GM18867 (cell line): ENCODE results near the gene TFAP2A.
A peak's percentile ranks its signal among the peaks of the same experiment; 100 is the strongest.

ENCODE experiments used
- ATAC-seq: cut with Tn5 transposase; IDR thresholded peaks from one replicate; pipeline ENCODE4 v1.9.1; 2021; ENCODE audit warnings: mild to moderate bottlenecking, moderate library complexity; ENCODE audit not compliant: unreplicated experiment

The TFAP2A gene

DNA sequence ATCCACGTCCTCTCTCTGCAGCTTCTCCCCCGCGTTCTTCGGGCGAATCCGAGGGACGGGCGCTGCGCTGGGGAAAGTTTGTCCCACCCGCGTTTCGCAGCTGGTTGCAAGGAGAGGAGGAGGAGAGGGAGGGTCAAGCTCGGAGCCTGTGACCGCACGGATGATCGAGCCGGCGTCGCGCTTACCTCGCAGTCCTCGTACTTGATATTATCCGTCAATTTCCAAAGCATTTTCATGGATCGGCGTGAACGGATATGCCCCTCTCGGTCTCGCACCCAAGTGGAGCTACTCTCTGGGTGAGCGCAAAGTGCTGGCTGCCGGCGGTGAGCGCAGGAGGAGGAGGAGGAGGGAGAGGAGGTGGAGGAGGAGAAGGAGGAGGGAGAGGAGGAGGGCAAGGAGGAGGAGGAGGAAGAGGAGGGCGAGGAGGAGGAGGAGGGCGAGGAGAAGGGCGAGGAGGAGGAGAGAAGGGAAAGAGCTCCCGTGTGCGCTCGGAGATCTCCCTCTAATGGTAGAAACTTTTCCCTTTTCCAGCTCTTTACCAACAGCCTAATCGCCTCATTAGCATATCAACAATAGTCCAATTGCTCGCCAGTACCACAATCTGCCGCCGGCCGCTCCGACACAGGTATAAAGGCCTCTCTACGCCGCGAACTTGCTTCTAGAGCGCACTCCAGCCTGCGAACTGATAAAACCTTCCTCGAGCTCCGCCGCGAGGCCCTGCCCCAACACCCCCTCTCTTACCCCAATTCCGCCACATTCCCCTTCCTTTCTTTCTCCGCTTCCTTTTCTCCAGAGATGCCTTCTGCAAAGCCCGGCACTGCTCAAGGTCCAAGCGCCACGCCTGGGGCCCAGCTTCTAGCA, at the start of gene TFAP2A:
Gene TFAP2A, minus strand, starts transcription at position 319 of the 861 bp plus-strand sequence. Its CDS starts 83 bp downstream, at position 236.
- ATAC-seq: no peak

DNA sequence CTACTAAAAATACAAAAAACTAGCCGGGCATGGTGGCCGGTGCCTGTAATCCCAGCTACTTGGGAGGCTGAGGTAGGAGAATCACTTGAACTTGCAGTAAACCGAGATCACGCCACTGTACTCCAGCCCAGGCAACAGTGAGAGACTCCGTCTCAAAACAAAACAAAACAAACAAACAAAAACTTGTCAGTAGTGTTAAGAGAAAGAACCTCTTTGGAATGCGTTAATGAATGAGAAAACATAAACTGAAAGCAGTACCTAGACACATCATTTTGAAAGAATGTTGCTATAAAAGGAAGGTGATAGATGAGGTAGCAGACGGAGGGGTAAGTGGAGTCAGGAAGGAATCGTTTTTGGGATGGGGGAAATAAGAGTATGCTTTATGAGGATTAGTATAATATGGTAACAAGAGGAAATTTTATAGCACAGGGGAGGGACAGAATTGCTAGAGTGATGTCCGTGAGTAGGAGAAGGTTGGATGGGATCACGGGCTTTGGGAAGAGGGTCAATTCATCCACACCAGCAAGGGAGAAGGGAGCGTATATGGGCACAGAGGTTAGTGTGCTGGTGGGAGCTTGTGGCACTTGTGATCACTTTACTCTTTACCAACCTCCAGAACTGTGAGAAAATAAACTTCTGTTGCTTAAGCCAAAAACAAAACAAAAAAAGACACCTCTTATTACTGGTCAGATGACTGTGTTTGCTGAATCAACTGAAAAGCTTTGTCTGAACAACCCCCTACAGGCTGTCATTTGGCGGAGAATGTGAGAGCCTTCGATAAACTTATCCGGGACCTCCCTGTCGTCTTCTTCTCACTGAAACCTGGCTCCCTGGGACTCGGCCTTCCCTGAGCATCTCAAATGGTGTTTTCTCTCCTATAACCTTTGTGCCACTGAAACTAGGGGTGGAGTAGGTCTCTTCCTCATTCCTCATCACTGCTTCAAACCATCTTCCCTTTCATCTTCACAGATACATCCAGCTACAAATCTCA, 48.9 kb upstream of the TFAP2A start:
- ATAC-seq: no peak

DNA sequence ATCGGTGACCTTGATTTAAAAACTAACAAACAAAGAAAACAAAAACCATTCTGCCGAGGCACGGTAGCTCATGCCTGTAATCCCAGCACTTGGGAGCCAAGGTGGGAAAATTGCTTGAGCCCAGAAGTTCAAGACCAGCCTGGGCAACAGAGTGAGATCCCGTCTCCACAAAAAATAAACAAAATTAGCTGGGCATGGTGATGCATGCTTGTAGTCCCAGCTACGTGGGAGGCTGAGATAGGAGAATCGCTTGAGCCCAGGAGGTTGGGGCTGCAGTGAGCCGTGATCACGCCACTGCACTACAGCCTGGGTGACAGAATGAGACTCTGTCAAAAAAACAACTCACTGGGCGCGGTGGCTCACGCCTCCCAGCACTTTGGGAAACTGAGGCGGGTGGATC, 48.2 kb upstream of the TFAP2A start:
- ATAC-seq: no peak

DNA sequence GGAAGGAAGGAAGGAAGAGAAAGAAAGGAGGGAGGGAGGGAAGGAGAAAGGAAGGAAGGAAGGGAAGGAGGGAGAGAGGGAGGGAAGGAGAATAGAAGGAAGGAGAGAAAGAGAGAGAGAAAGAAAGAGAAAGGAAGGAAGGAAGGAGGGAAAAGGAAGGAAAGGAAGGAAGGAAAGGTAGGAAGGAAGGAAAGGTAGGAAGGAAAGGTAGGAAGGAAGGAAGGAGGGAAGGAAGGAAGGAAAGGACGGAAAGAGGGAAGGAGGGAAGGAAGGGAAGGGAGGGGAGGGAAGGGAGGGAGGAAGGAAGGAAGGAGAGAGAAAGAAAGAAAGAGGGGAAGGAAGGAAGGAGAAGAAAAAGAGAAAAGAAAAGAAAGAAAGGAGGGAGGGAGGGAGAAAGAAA, 47.0 kb upstream of the TFAP2A start:
- no peak for ATAC-seq

DNA sequence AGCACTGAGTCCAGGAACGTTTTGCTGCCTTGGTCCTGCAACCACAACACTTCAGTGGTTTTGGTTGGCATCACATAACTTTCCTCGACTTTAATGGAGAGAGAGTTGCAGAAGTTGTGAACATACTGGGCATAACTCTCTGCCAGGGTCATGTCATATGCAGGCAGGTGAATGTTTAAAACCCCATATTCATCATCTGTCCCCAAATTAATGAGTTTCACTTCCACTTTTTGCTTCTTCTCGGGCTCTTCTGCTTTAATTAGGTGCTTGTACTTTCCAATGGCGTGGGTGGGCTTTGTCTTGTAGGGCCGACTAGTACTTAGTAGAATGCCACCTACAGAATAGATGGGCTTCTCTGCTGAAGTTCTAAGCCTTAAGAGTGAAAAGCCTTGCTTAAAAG, 45.2 kb upstream of the TFAP2A start:
- peak; percentile 97 for ATAC-seq

DNA sequence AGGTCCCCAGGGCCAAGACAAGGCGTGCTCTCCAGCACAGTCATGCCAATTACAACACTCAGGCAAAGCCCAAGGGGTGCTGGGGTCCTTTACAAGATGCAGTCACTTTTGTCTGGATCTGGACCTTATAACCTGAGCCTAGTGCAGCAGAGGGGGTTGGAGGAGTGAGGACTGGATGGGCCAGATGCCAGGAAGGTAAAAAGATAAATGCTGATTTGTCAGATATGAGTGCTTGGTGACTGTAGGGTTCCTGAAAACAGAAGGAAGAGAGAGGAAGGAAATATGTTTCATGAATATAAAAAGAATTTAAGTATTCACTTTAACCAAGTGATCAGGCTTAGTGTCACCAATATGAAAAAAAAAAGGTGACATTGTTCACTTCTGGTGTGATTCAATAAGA, 43.4 kb upstream of the TFAP2A start:
- no peak for ATAC-seq

DNA sequence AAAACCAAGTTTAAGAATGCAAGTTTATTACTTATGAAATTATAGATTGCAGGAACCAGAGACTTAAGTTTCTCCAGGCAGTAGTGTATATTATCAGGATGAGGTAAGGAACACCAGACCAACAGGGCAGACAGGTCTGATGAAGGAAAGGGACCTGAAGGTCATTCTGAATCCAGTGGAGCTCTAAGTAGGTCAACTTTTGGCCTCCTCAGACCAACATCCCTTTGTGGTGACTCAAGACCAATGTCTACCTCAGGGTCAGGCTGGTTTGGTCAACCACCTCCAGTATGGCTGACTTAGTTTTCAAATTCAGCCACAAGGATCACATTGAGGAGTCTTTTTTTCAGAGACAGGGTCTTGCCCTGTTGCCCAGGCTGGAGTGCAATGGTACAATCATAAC, 38.7 kb upstream of the TFAP2A start:
- ATAC-seq: no peak

DNA sequence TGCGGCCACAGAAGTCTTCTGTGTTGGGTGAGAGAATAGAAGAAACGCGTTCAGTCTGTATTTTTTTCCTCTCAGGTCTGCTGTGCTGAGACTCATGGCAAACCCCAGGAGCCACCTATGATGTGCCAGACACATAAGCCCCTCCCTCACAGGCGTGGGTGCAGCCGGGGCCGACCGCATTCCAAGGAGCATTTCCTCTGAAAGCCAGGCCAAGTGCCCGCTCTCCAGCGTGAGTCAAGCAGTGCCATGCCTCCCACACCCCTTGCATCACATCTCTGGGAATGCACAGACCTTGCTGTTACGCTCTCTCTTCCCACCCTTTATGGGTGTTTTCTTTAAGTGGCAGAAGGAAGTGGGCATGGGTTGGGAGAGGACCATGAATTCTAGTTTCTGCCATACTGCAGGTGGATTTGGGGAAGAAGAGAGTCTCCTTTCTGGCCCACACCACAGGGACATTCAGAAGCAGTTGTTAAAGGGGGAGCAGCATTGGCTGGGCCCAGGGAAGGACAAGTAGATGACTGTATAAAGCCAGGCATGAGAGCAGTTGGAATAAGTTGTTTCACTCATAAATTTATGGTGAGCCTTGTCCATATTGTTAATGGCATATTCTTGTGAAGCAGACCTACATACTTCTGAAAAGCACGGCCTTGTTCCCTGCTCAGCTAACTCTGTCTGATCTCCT, 37.1 kb upstream of the TFAP2A start:
- no peak for ATAC-seq

DNA sequence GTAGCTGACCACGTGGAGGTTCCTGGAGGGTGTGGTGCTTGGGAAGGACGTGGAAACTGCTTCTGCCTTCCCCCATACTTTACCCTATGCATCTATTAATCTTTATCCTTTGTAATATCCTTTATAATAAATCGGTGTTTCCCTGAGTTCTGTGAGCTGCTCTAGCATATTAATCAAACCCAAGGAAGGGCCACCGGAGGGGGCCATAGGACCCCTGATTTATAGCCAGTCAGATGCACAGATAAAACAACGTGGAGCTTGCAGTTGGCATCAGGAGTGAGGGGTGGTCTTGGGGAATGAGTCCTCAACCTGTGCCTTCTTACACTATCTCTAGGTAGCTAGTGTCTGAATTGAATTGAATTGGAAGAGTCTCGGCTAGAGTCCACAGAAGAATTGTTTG, 36.5 kb upstream of the TFAP2A start:
- no peak for ATAC-seq

DNA sequence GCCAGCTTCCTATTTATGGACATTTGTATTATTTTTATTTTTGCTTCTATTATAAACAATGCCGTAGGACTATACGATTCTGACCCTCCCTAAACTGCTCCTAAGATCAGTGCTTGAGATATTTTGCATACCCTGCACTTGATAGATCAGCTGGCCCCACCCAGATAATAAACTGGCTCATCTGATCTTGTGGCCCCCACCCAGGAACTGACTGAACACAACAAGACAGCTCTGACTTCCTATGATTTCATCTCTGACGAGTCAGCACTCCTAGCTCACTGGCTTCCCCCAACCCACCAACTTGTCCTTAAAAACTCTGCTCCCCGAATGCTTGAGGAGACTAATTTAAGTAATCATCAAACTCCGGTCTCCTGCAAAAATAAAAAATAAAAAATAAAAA, 34.9 kb upstream of the TFAP2A start:
- no peak for ATAC-seq

DNA sequence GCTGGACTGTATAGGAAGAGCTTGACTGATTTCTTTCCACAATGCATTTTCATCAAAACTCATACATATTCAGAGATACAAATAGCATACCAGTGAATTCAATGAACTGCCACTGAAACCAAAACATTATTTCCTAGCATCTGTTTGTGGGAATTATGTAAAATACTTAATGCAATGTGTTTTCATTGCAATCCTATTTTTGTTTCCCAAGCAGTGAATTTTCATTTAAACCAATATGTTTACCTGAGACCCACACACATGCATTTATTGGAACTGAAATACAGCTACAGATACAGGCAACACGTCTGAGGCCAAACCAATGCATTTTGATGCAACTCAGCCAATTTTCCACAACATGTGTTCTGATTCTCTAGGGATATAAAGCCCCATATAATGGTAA, 33.2 kb upstream of the TFAP2A start:
- no peak for ATAC-seq

DNA sequence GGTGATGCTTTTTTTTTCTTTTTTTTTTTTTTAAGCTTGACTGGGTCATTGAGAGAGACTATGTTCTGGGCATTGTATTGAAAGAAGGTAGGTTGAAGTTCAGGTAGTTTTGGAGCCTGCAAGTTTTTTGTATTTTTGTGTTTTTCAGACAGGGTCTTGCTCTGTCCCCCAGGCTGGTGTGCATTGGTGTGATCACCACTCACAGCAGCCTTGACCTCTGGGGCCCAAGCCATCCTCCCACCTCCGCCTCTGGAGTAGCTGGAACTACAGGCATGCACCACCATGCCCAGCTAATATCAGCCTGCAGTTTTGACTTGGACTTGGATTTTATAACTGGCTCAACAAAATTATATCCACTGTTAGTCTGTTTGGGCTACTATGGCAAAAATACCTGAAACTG, 31.7 kb upstream of the TFAP2A start:
- ATAC-seq: no peak

DNA sequence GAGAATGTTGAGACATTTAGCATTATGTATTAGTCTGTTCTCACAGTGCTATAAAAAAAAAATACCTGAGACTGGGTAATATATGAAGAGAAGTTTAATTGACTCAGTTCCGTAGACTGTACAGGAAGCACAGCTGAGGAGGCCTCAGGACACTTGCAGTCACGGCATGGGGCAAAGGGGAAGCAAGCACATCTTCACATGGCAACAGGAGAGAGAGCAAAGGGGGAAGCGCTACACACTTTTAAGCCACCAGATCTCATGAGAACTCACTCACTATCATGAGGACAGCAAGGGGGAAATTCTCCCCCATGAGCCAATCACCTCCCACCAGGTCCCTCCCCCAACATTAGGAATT, 26.8 kb upstream of the TFAP2A start:
- no peak for ATAC-seq

DNA sequence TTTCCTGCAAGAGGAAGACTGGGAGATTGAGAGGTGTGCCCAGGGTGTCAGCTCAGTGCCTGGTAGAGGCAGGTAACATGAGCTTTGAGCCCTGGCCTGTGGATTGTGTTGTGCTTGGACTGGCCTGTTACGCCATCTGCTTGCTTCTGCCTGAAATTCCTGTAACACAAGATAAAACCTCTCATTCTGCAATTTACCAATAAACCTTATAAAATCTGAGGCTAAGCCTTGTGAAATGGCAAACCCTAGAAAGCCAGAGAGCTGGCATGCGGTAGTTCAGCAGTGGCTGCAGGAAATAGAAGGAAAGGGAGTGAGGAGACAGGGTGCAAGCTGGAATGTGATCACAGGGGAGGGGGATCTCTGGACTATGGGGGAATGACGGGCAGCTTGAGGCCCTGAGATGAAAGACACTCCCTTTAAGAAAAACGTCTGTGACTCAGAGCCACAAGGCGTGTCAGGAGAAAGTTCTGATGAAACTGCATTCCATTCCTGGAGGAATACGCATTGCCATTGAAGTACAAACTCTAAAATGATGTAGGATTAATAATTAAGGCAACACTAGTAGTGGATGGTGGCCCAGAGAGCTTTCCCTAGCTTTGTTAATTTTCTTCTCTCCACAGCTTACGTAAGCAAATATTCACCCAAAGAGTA, 26.3 kb upstream of the TFAP2A start:
- no peak for ATAC-seq

DNA sequence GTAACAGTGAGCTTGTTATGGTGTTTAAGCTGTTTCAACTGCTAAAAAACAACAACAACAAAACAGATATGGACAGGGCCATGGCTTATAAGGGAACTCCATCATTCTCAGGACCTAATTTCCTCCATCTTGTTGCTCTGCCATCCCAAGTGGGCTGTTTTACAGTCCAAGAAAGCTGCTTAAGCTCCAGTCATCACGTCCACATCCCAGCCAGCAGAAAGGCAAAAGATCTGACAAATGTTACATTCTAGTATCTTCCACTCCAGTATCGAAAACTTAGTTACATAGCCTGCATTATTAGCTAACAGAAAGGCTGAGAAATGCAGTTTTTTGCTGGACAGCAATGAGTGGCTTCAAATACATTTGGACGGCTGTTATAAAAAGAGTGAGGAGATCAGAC, 23.0 kb upstream of the TFAP2A start:
- ATAC-seq: no peak

DNA sequence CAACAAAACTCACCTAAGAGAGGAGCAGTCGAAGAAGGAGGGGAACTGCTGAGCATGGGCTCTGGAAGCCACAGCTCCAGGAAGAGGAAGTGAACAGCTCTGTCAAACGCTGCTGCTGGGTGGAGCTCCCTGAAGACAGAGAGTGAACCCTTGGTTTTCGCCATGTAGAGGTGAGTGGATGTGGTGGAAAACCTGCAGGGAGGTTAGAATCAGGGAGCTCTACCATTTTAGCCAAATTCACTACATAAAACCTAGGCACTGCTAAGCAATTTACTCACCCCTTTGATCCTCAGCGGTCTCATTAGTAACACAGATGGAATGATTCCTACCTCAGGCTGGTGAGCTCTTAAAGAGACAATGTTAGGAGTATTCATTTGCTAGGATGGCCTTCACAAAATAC, 19.4 kb upstream of the TFAP2A start:
- no peak for ATAC-seq

DNA sequence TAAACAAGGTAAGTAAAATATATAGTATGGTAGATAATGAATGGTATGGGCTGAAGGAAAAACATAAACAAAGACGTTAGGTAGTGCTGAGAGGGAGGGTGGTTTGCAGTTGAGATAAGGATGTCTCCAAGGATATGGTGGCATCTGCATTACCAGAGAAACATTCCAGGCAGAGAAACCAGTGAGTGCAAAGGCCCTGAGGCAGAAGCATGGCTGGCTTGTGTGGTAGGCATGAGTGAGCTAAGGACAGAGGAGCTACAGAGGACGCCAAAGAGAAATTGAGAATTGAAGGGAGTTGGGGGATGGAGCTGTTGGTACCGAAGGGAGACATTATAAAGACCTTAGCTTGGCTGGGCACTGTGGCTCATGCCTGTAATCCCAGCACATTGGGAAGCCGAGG, 18.4 kb upstream of the TFAP2A start:
- ATAC-seq: no peak

DNA sequence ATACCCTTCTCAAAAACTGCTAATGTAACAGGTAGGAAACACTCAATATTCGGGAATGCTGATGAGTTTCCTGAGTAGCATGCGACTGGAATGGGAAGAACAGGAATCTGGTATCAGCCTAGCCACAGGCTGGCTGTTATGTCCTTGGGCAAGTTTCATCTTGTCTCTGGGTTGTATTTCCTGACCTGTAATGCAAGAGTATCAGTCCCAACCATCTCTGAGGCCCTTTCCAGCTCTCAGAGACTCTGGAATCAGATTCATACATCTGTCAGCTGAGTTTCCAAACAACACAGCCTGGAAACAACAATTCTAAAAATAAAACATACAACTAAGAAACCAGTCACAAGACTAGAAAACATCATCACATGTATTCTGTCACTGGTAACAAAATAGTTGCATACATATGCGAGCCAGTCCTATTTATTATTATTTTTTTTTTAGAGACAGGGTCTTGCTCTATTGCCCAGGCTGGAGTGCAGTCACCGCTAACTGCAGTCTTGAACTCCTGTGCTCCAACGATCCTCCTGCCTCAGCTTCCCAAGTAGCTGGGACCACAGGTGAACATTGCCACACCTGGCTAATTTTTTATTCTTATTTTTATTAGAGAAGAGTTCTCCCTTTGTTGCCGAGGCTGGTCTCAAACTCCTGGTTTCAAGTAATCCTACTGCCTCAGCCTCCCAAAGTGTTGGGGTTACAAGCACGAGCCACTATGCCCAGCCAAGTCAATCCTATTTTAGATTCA, 16.7 kb upstream of the TFAP2A start:
- no peak for ATAC-seq

DNA sequence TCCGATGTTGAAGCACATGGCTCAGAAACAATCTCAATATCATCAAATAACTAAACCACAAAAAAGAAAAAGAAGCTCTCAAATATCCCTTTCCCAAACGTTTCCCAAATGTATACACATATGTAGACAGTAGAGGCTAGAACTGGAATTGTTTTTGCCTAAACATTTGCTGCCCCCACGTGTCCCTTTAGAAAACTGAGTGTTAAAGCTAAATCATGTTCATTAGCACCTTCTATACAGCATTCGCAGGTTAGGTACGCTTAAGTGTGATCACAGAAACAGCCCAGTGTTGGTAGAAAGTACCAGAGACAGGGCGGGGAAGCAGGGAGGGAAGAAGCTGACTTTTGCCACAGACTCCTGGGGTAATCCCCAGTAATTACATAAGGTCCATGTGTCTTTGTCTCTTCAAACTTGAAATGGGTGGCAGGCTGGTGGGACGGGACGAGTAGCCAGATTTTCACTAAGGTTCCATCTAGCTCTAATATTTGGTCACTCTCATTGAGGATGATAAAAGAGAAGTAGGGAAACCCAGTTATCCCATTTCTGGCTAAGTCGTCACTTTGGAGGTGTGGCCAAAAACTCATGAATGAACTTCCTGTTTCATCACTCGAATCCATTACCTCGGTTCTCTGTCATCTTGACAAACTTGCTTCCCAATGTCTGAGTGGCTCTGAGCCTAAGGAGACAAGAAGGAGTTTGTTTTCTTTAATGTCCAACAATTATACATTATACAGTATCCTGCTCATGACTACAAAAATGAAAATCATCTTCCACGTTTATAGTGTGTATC, 15.0 kb upstream of the TFAP2A start:
- peak; percentile 74 for ATAC-seq
